Measurements from ENCODE around the gene ZNF208.
"Not testable (repeated sequence)": the region's sequence is repeated elsewhere in the genome, so short reads cannot be mapped to it uniquely, and the experiment has no call there.

Gene ZNF208

DNA sequence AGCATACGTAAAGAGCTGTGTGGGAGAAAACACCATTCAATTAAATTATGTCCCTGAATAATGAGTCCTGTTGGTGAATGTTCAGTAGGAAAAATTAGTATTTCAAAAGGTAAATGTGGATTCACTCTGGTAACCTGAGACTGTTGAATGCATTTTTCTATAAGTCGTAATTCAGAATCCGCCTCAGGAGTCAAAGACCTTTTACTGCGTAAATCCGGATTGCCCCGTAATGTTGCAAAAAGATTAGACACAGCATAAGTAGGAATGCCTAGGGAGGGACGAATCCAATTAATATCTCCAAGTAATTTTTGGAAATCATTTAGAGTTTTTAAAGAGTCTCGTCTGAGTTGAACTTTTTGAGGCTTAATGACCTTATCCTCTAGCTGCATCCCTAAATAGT, 126.0 kb downstream of the ZNF208 start:
- DNase-seq (ENCODE audit: low read depth), result not testable (repeated sequence)

DNA sequence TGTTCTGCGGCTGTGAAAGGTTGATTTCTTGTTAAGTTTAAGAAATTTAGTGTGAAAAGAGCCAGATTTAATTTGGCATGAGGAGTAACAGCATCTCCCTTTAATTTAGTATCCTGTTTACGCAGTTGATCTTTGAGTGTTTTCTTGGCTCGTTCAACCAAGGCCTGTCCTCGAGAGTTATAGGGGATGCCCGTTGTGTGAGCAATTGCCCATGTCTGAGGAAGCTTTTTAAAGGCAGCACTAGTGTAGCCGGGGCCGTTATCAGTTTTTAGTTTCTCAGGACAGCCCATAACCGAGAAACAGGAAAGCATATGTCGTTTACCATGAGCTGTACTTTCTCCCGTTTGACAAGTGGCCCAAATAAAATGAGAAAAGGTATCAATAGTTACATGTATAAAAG, 127.2 kb downstream of the ZNF208 start:
- no peak for DNase-seq (ENCODE audit: low read depth)

All from T-helper 22 cell (primary cell).